Measurements from ENCODE around the gene CCL7. TPM values are rescaled to one million over a fixed set of nuclear protein-coding genes. Genes with fewer than 3 reads are reported as not detected.

The CCL7 gene
- total RNA-seq, 1 donor from 2014 or later: not detected

GRCh38 chr17:34305061-34305460 is 35.0 kb downstream of the CCL7 start:
- H3K4me3 ChIP-seq: no peak overlapping the region
- no peak for TF ChIP-seq CTCF (IDR thresholded peaks at IDR 0.05; ENCODE audit: borderline replicate concordance)
- H3K27me3 ChIP-seq (ENCODE audit: low read depth): no peaks in the 10 kb centered on the region
- DNase-seq: no peak
- no peak overlapping the region for H3K27ac ChIP-seq (replicated peaks)
- peaks cover 61% of the 10 kb centered on the region for H3K4me1 ChIP-seq
- no peaks in the 10 kb centered on the region for H3K36me3 ChIP-seq
- intact Hi-C loops (cut with micrococcal nuclease): loop anchor here (5.0 to 10.0 kb wide), 2 partner anchors 60 to 103 kb away; partner anchors contain the start of gene CCL1
- H3K9me3 ChIP-seq (replicated peaks): no peaks in the 10 kb centered on the region

DNA sequence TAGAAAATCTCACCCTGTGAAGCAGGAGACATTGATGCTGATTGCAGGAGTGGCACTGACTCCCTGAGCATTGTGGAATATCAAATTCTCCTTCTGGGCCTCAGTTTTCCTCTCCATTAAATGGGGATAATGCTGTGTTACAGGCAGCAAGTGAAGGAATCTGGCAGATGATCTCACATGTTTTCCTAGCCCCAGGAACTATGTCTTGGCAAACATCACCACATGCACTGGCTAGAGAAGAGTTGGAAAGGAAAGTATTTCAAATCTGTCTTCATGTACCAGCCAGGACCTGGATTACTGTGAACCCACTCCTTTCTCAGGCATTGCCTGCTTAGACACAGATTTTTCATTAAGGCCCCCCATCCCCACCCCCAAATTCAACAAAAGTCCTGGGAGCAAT is 35.6 kb downstream of the CCL7 start:
- Histone ChIP-seq H3K36me3 (no peaks in the 10 kb centered on the region), H3K4me1 (peaks cover 55% of the 10 kb centered on the region), H3K4me3 (no peak overlapping the region), H3K9me3 (replicated peaks) (no peaks in the 10 kb centered on the region), H3K27me3 (ENCODE audit: low read depth) (no peaks in the 10 kb centered on the region), H3K27ac (replicated peaks) (no peak overlapping the region)
- intact Hi-C loops (cut with micrococcal nuclease): loop anchor here (5.0 to 10.0 kb wide), 2 partner anchors 59 to 103 kb away; partner anchors contain the start of gene CCL1
- no peak for DNase-seq
- TF ChIP-seq CTCF (IDR thresholded peaks at IDR 0.05; ENCODE audit: borderline replicate concordance): no peak

- no peak for DNase-seq
- peak overlapping the region; percentile 68 for H3K27ac ChIP-seq (replicated peaks)
- intact Hi-C loops (cut with micrococcal nuclease): loop anchor here (5.0 to 10.0 kb wide), 2 partner anchors 58 to 104 kb away; partner anchors contain the start of gene CCL1
- peak; percentile 70 for TF ChIP-seq CTCF (IDR thresholded peaks at IDR 0.05; ENCODE audit: borderline replicate concordance)
- peaks cover 47% of the 10 kb centered on the region for H3K4me1 ChIP-seq
- H3K36me3 ChIP-seq: no peaks in the 10 kb centered on the region
- H3K9me3 ChIP-seq (replicated peaks): no peaks in the 10 kb centered on the region
- H3K27me3 ChIP-seq (ENCODE audit: low read depth): no peaks in the 10 kb centered on the region
- no peak overlapping the region for H3K4me3 ChIP-seq
These were observed 36.4 kb downstream of the CCL7 start for GRCh38 chr17:34306466-34306865.

DNA sequence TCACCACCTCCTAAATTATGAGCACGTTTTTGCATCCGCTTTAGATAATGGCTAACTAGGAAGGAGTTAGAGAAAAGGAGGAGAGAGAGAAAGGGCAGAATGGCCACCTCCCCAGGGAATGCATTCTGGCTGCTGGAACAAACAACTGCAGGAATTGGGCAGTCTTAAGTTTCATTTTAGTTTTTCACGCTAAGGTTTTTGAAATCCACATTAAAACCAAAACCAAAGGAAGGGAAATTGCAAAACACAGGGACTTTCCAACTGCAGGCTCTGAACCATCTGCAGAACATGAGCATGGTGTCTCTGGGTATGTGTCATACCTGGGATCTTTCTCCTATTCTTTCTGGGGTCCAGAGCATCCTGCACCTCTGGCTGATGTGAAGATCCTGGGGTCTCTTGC is 37.1 kb downstream of the CCL7 start:
- peaks cover 40% of the 10 kb centered on the region for H3K4me1 ChIP-seq
- no peaks in the 10 kb centered on the region for H3K27me3 ChIP-seq (ENCODE audit: low read depth)
- DNase-seq: peak; percentile 46
- H3K4me3 ChIP-seq: no peak overlapping the region
- H3K27ac ChIP-seq (replicated peaks): peak overlapping the region; percentile 68
- TF ChIP-seq CTCF (IDR thresholded peaks at IDR 0.05; ENCODE audit: borderline replicate concordance): no peak
- intact Hi-C loops (cut with micrococcal nuclease): loop anchor here (5.0 to 10.0 kb wide), 2 partner anchors 58 to 105 kb away; partner anchors contain the start of gene CCL1
- H3K9me3 ChIP-seq (replicated peaks): no peaks in the 10 kb centered on the region
- H3K36me3 ChIP-seq: no peaks in the 10 kb centered on the region

- Histone ChIP-seq H3K4me3 (no peak overlapping the region), H3K9me3 (replicated peaks) (no peaks in the 10 kb centered on the region), H3K27me3 (ENCODE audit: low read depth) (no peaks in the 10 kb centered on the region), H3K4me1 (peaks cover 48% of the 10 kb centered on the region), H3K36me3 (no peaks in the 10 kb centered on the region), H3K27ac (replicated peaks) (no peak overlapping the region)
- TF ChIP-seq CTCF (IDR thresholded peaks at IDR 0.05; ENCODE audit: borderline replicate concordance): no peak
- DNase-seq: no peak
- intact Hi-C loops (cut with micrococcal nuclease): loop anchor here (5.0 to 10.0 kb wide), 2 partner anchors 56 to 106 kb away; partner anchors contain the start of gene CCL1
These were observed 38.4 kb downstream of the CCL7 start for GRCh38 chr17:34308371-34308770.
